Bone marrow (tissue), 2 donors: Measurements from ENCODE around the gene TPM4.
A peak's percentile ranks its signal among the peaks of the same experiment; 100 is the strongest.

Source experiments
- DNase-seq, 2 donors: peaks; one replicate each; lab custom pipeline; 2025; lab: John Stamatoyannopoulos, UW

TPM4 gene

GRCh38 chr19:16041991-16042386 lies 34.3 kb upstream of the TPM4 start:
- DNase-seq, result no peak

GRCh38 chr19:16042533-16043085 lies 33.7 kb upstream of the TPM4 start:
- no peak for DNase-seq

- no peak for DNase-seq
These were observed 33.0 kb upstream of the TPM4 start for GRCh38 chr19:16043156-16043757.

GRCh38 chr19:16044746-16045145 lies 31.5 kb upstream of the TPM4 start:
- DNase-seq, result no peak

- DNase-seq, result no peak
These were observed 31.1 kb upstream of the TPM4 start for GRCh38 chr19:16045171-16045570.

- DNase-seq, result no peak
These were observed 30.4 kb upstream of the TPM4 start for GRCh38 chr19:16045893-16046292.

GRCh38 chr19:16048583-16048982 lies 27.7 kb upstream of the TPM4 start:
- DNase-seq, result no peak

- DNase-seq, result no peak
These were observed 24.9 kb upstream of the TPM4 start for GRCh38 chr19:16051254-16052025.

GRCh38 chr19:16052353-16052752 lies 23.9 kb upstream of the TPM4 start:
- DNase-seq, result no peak

GRCh38 chr19:16057062-16057461 lies 19.2 kb upstream of the TPM4 start:
- no peak for DNase-seq

GRCh38 chr19:16060294-16060693 lies 16.0 kb upstream of the TPM4 start:
- no peak for DNase-seq

- no peak for DNase-seq
These were observed 14.4 kb upstream of the TPM4 start for GRCh38 chr19:16061943-16062342.

- DNase-seq, result peak; percentile 23 to 27
These were observed 13.5 kb upstream of the TPM4 start for GRCh38 chr19:16062789-16063188.

GRCh38 chr19:16064209-16064889 lies 11.9 kb upstream of the TPM4 start:
- DNase-seq, result no peak

GRCh38 chr19:16066611-16067104 lies 9.6 kb upstream of the TPM4 start:
- peak in 1 of 2 donors; percentile 69 for DNase-seq

GRCh38 chr19:16067205-16067938 lies 8.9 kb upstream of the TPM4 start:
- DNase-seq, result no peak

GRCh38 chr19:16068696-16069259 lies 7.5 kb upstream of the TPM4 start:
- DNase-seq, result no peak

GRCh38 chr19:16069813-16070365 lies 6.4 kb upstream of the TPM4 start:
- no peak for DNase-seq

GRCh38 chr19:16070366-16070990 lies 5.8 kb upstream of the TPM4 start:
- peak; percentile 41 to 79 for DNase-seq

GRCh38 chr19:16071072-16071691 lies 5.1 kb upstream of the TPM4 start:
- DNase-seq, result no peak
